ENCODE data around the gene ABHD17A.

ABHD17A gene

DNA sequence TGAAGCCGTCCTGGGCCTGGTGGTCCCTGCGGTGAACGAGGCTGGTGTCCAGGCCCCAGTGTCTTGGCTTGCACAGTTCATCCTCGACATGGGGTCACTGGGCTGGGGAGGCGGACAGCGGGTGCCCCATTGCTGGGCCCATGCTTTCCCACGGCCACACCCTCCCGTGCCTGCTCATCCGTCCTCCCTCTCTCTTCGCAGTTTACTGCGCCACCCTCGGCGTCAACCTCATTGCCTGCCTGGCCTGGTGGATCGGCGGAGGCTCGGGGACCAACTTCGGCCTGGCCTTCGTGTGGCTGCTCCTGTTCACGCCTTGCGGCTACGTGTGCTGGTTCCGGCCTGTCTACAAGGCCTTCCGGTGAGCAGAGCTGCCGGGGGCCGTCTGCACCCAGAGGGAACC, 32.6 kb upstream of the ABHD17A start:
- H3K4me3 Mint-ChIP-seq: no peak overlapping the region
- ATAC-seq (replicated peaks) (no peak), DNase-seq (no peak)
- H3K9me3 Mint-ChIP-seq: no peaks in the 10 kb centered on the region
- no peak overlapping the region for H3K27ac Mint-ChIP-seq
- H3K36me3 Mint-ChIP-seq: peaks cover 31 to 45% of the 10 kb centered on the region in 2 donors
- H3K4me1 Mint-ChIP-seq: peaks cover 6 to 14% of the 10 kb centered on the region in 2 donors
- no peaks in the 10 kb centered on the region for H3K27me3 Mint-ChIP-seq

DNA sequence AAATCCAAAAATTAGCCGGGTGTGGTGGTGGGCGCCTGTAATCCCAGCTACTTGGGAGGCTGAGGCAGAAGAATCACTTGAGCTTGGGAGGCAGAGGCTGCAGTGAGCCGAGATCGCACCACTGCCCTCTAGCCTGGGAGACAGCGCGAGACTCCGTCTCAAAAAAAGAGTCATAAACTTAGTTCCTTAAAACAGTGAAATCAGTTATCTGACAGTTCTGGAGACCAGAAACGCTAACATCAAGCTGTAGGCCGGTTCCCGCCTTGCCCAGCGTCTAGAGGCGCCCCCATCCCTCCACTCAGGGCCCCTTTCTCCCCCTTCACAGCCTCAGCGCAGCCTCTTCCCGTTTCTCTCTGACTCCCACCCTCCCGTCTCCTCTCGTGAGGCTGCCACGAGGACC, 31.9 kb upstream of the ABHD17A start:
- DNase-seq: no peak
- H3K27ac Mint-ChIP-seq: no peak overlapping the region
- no peaks in the 10 kb centered on the region for H3K9me3 Mint-ChIP-seq
- H3K4me1 Mint-ChIP-seq: peaks cover 6 to 14% of the 10 kb centered on the region in 2 donors
- H3K36me3 Mint-ChIP-seq: peaks cover 33 to 37% of the 10 kb centered on the region in 2 donors
- no peaks in the 10 kb centered on the region for H3K27me3 Mint-ChIP-seq
- no peak overlapping the region for H3K4me3 Mint-ChIP-seq
- ATAC-seq (replicated peaks): no peak

DNA sequence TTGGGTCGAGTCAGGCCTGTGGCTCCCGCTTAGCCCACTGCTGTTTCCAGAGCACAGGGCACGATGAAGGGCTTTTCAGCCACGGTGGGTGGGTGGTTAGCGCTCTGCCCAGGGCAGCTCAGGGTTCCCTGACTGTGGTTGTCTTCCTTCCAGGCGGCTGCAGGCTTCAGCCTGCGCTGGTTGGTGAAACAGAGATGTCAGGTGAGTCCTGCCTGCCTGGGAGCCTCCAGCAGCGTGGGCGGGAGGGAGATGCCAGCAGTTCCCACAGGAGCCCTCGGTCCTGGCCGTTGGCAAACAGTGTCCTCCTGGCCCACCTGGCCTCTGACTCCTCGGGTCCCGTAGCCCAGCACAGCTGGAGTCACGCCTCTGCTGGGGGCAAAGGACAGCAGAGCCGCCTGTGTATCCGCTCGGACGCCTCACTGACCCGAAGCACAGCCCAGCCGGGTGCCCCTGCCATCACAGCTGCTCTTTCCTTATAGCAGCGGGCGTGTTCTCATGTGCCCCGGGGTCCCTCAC, 29.6 kb upstream of the ABHD17A start:
- H3K36me3 Mint-ChIP-seq: peaks cover 24 to 28% of the 10 kb centered on the region in 2 donors
- DNase-seq (no peak), ATAC-seq (replicated peaks) (no peak)
- H3K27me3 Mint-ChIP-seq: no peaks in the 10 kb centered on the region
- peaks cover 8 to 21% of the 10 kb centered on the region in 2 donors for H3K4me1 Mint-ChIP-seq
- H3K4me3 Mint-ChIP-seq: no peak overlapping the region
- H3K9me3 Mint-ChIP-seq: no peaks in the 10 kb centered on the region
- H3K27ac Mint-ChIP-seq: no peak overlapping the region

GRCh38 chr19:1913781-1914577, 28.7 kb upstream of the ABHD17A start:
- Mint-ChIP-seq H3K36me3 (peaks cover 27 to 30% of the 10 kb centered on the region in 2 donors), H3K27ac (no peak overlapping the region), H3K4me1 (peaks cover 14 to 30% of the 10 kb centered on the region in 2 donors), H3K4me3 (no peak overlapping the region), H3K27me3 (no peaks in the 10 kb centered on the region), H3K9me3 (no peaks in the 10 kb centered on the region)
- DNase-seq (no peak), ATAC-seq (replicated peaks) (no peak)

DNA sequence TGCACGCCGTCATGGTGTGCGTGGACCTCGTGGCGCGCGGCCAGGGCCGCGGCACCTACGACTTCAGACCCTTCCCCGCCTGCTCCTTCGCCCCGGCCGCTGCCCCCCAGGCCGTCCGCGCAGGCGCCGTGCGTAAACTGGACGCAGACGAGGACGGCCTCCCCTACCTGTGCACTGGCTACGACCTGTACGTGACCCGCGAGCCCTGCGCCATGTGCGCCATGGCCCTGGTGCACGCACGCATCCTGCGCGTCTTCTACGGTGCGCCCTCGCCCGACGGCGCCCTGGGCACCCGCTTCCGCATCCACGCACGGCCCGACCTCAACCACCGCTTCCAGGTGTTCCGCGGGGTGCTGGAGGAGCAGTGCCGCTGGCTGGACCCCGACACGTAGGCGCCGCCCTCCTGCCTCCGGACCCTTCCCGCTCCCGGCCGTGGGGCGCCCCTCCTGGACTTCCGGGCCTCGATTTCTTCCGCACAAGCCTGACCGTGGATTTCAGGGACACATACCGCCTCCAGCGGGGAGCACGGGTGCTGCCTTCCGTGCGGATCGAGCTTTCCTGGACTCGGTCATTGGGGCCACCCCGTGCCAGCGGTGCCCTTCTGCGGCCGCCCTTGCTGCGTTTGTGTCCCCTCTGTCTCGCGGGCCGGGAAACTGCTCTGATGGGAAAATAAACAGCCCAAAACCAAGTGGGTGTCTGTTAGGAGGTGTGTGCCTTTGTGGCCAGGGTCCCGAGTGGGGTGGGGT, 27.6 kb upstream of the ABHD17A start:
- peak overlapping the region; percentile 59 for H3K27ac Mint-ChIP-seq
- H3K4me3 Mint-ChIP-seq: no peak overlapping the region

DNA sequence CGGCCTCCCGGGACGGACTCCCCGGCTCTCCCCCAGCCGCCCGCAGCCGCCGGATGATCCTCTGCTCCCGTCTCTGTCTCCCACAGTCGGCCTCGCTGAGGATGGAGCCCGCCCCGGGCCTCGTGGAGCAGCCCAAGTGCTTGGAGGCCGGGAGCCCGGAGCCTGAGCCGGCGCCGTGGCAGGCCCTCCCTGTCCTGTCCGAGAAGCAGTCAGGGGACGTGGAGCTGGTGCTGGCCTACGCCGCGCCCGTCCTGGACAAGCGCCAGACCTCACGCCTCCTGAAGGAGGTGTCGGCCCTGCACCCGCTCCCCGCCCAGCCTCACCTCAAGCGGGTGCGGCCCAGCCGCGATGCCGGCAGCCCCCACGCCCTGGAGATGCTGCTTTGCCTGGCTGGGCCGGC, 26.7 kb upstream of the ABHD17A start:
- H3K36me3 Mint-ChIP-seq: peaks cover 19 to 29% of the 10 kb centered on the region in 2 donors
- ATAC-seq (replicated peaks) (no peak), DNase-seq (no peak)
- peaks cover 24 to 44% of the 10 kb centered on the region in 2 donors for H3K4me1 Mint-ChIP-seq
- no peaks in the 10 kb centered on the region for H3K9me3 Mint-ChIP-seq
- no peaks in the 10 kb centered on the region for H3K27me3 Mint-ChIP-seq
- no peak overlapping the region for H3K27ac Mint-ChIP-seq
- no peak overlapping the region for H3K4me3 Mint-ChIP-seq

More for the DNA sequence above, 27.6 kb upstream of the ABHD17A start:
- Mint-ChIP-seq H3K36me3 (peaks cover 20 to 30% of the 10 kb centered on the region in 2 donors), H3K9me3 (no peaks in the 10 kb centered on the region), H3K27me3 (no peaks in the 10 kb centered on the region), H3K4me1 (peaks cover 22 to 36% of the 10 kb centered on the region in 2 donors)
- no peak for DNase-seq
- ATAC-seq (replicated peaks): no peak

GRCh38 chr19:1911098-1911497, 25.8 kb upstream of the ABHD17A start:
- Mint-ChIP-seq H3K9me3 (no peaks in the 10 kb centered on the region), H3K36me3 (peaks cover 18 to 28% of the 10 kb centered on the region in 2 donors), H3K27ac (no peak overlapping the region), H3K27me3 (no peaks in the 10 kb centered on the region), H3K4me1 (peaks cover 24 to 51% of the 10 kb centered on the region in 2 donors), H3K4me3 (no peak overlapping the region)
- no peak for ATAC-seq (replicated peaks)
- no peak for DNase-seq

GRCh38 chr19:1910177-1910576, 24.9 kb upstream of the ABHD17A start:
- H3K4me1 Mint-ChIP-seq: peaks cover 29 to 60% of the 10 kb centered on the region in 2 donors
- H3K27me3 Mint-ChIP-seq: no peaks in the 10 kb centered on the region
- ATAC-seq (replicated peaks): no peak
- DNase-seq: no peak
- peak overlapping the region in 1 of 2 donors; percentile 25 for H3K4me3 Mint-ChIP-seq
- no peaks in the 10 kb centered on the region for H3K9me3 Mint-ChIP-seq
- no peak overlapping the region for H3K27ac Mint-ChIP-seq
- peaks cover 18 to 22% of the 10 kb centered on the region in 2 donors for H3K36me3 Mint-ChIP-seq

DNA sequence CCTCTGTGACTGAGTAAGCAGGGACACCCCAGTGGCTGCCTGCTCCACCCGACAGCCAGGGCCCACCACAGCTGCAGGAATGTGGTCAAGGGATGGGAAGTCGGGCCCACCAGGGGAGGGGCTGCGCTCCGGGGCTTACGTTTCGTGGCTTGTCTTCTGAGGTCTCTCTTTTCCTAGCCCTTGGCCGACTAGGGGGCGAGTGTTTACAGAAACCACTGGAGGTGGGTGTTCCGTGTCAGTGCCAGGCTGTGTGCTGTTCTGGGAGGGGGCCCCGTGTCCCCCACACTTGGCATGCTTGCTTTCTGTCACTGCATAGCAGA, 24.4 kb upstream of the ABHD17A start:
- peak overlapping the region; percentile 51 for H3K27ac Mint-ChIP-seq
- peaks cover 18 to 22% of the 10 kb centered on the region in 2 donors for H3K36me3 Mint-ChIP-seq
- peak overlapping the region; percentile 25 to 59 for H3K4me3 Mint-ChIP-seq
- peaks cover 31 to 64% of the 10 kb centered on the region in 2 donors for H3K4me1 Mint-ChIP-seq
- DNase-seq: no peak
- no peak for ATAC-seq (replicated peaks)
- H3K27me3 Mint-ChIP-seq: no peaks in the 10 kb centered on the region
- no peaks in the 10 kb centered on the region for H3K9me3 Mint-ChIP-seq

DNA sequence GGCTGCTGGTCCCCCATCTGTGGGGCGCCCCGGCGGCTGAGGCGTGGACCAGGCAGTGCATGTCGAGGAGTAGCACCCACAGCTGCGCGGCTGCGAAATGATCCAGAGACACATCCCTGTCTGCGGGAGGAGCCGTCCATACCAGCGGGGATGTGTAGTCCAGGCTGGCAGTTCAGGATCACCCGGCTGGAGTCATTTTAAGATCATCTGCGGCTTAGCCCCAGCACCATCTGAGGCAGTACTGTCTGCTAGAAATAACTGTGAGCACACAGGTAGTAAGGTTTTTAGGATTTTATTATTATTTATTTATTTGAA, 23.0 kb upstream of the ABHD17A start:
- H3K36me3 Mint-ChIP-seq: peaks cover 18 to 22% of the 10 kb centered on the region in 2 donors
- no peaks in the 10 kb centered on the region for H3K9me3 Mint-ChIP-seq
- no peaks in the 10 kb centered on the region for H3K27me3 Mint-ChIP-seq
- H3K4me1 Mint-ChIP-seq: peaks cover 40 to 69% of the 10 kb centered on the region in 2 donors
- no peak overlapping the region for H3K27ac Mint-ChIP-seq
- no peak overlapping the region for H3K4me3 Mint-ChIP-seq
- ATAC-seq (replicated peaks): no peak
- DNase-seq: no peak

DNA sequence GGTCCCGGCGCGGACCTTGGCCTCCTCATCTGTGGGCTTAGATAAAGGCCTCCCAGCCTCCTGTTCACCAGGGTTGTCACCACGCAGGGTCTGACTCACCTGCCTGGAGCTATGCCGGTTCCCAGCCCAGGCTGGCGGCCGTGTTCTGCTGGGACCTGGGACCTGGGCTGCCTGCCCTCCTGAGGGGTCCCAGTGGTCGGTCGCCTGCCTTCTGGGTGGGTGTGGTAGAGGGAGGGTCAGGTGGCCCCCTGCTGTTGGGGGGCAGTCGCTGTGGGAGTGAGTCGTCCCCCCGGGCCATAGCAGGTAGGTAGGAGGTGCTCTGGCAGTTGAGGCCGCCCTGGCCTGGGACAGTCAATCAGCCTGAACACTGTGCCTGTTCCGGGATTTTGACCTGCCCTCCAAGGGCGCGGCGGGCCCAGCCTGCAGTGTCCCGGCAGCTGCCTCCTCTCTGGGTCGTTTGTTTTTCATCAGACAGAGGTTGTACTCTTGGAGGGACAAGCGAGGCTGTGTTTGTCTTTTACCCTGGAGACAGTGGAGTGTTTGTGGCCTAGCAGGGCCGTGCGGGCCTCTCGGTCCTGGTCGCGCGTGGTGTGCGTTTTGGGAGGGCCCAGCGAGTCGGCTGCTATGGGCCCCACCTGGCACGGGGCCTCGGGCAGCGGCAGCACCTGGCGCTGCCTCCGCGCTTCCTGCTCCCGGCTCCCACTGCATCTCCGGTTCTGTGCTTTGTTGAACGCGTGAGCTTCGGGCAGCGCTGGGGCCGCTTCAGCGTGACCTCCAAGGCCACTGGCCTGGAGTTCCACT, 22.5 kb upstream of the ABHD17A start:
- DNase-seq: no peak
- no peaks in the 10 kb centered on the region for H3K9me3 Mint-ChIP-seq
- H3K27me3 Mint-ChIP-seq: no peaks in the 10 kb centered on the region
- H3K27ac Mint-ChIP-seq: no peak overlapping the region
- peaks cover 42 to 70% of the 10 kb centered on the region in 2 donors for H3K4me1 Mint-ChIP-seq
- no peak overlapping the region for H3K4me3 Mint-ChIP-seq
- H3K36me3 Mint-ChIP-seq: peaks cover 12 to 19% of the 10 kb centered on the region in 2 donors
- no peak for ATAC-seq (replicated peaks)

GRCh38 chr19:1906985-1907562, 21.8 kb upstream of the ABHD17A start:
- Mint-ChIP-seq H3K27ac (peak overlapping the region; percentile 42), H3K4me3 (peak overlapping the region; percentile 16 to 57), H3K36me3 (peaks cover 11 to 19% of the 10 kb centered on the region in 2 donors), H3K27me3 (no peaks in the 10 kb centered on the region), H3K4me1 (peaks cover 42 to 71% of the 10 kb centered on the region in 2 donors), H3K9me3 (no peaks in the 10 kb centered on the region)
- DNase-seq: no peak
- no peak for ATAC-seq (replicated peaks)

DNA sequence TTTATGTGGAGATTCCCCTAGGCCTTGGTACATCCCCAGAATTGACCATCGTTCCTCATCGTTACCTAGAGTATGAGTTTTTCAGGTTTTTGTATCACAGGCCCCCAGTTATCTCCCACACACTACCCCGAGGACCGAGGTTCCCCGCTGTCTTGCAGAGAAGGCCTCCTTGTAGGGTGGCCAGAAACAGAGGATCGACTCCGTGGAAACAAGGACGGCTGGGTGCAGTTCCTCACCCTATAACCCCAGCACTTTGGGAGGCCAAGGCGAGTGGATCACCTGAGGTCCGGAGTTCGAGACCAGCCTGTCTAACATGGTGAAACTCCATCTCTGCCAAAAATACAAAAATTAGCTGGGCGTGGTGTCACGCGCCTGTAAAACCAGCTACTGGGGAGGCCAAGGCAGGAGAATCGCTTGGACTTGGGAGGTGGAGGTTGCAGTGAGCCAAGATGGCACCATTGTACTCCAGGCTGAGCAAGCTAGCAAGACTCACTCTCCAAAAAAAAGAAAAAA, 20.6 kb upstream of the ABHD17A start:
- Mint-ChIP-seq H3K36me3 (peaks cover 10 to 19% of the 10 kb centered on the region in 2 donors), H3K4me1 (peaks cover 42 to 71% of the 10 kb centered on the region in 2 donors), H3K27me3 (no peaks in the 10 kb centered on the region), H3K27ac (peak overlapping the region; percentile 93), H3K9me3 (no peaks in the 10 kb centered on the region), H3K4me3 (peak overlapping the region; percentile 90)
- ATAC-seq (replicated peaks) (no peak), DNase-seq (no peak)

Measured in stimulated activated naive B cell treated with anti-CD40 and anti-IgM and Interleukin-4, amounts not matched to agents 10 μg/mL and 1 μg/mL and 100 μg/mL, for 72 hours (primary cell).